Breast epithelium (tissue), 4 donors: Measurements from ENCODE around the gene CNTN6. TPM values are rescaled to one million over a fixed set of nuclear protein-coding genes. Genes with fewer than 3 reads are reported as not detected.

Experiments used
- DNase-seq, 2 donors: peaks; one replicate each; pipeline ENCODE4 v3.0.0-alpha.2; 2019; ENCODE audit warnings: low spot score in 2 of 2
- H3K27ac ChIP-seq, 2 donors: fragments of 200-600 bp; sonication (generic) in 1 of 2; one replicate each; pipeline ENCODE4 v1.5.1; 2016 to 2019; ENCODE audit warnings: mild to moderate bottlenecking in 1 of 2
- H3K27me3 ChIP-seq, 2 donors: fragments of 200-600 bp; sonication (generic) in 1 of 2; one replicate each; pipeline versions ENCODE4 v1.5.1 to v1.6.0; 2017 to 2019; ENCODE audit warnings: control low read depth in 1 of 2, mild to moderate bottlenecking in 1 of 2
- H3K36me3 ChIP-seq: fragments of 200-600 bp; one replicate; pipeline ENCODE4 v1.5.1; 2019
- H3K4me1 ChIP-seq, 2 donors: fragments of 200-600 bp; sonication (generic); one replicate each; pipeline ENCODE4 v1.5.1; 2016 to 2019; ENCODE audit warnings: control low read depth in 1 of 2
- H3K4me3 ChIP-seq, 3 donors: fragments of 200-600 bp; sonication (generic); 1 replicate in 2 of 3; 2 replicates in 1 of 3; pipeline ENCODE4 v1.5.1; 2016 to 2019; ENCODE audit warnings: mild to moderate bottlenecking in 3 of 3, moderate library complexity in 2 of 3
- H3K9me3 ChIP-seq, 2 donors: fragments of 200-600 bp; sonication (generic) in 1 of 2; one replicate each; pipeline ENCODE4 v1.5.1; 2016 to 2019; ENCODE audit warnings: control low read depth in 1 of 2
- POLR2A ChIP-seq: fragments of 450-650 bp; IDR thresholded peaks from one replicate; pipeline ENCODE4 v1.6.1; 2016; ENCODE audit warnings: antibody characterized with exemption, mild to moderate bottlenecking, moderate library complexity
- POLR2AphosphoS5 ChIP-seq, 3 donors: sonication (generic); formaldehyde crosslinking; IDR thresholded peaks; one replicate each; pipeline ENCODE4 v1.6.1; 2017; ENCODE audit warnings: antibody characterized with exemption in 3 of 3
- intact Hi-C: fragments of 100-400 bp; cut with DNase I; formaldehyde crosslinking; loops from one replicate; pipeline ENCODE4 v1.15.1; 2023; ENCODE audit warnings: low total_unique reads
- total RNA-seq, 3 donors: library from RNA; depleted of rRNA; stranded (reverse); fragments of >200 nt; gene quantifications; one replicate each; pipeline ENCODE4 v1.1.0, GENCODE V29; 2016
- TF ChIP-seq, protein P1 (sequence below), 3 donors: fragments of 450-650 bp; IDR thresholded peaks; one replicate each; pipeline ENCODE4 v1.5.1; 2016 to 2017; ENCODE audit warnings: antibody characterized with exemption in 3 of 3, mild to moderate bottlenecking in 3 of 3, moderate library complexity in 3 of 3

Gene CNTN6
- total RNA-seq, 3 donors from 2014 or later, result under 0.01 to 0.15 TPM; not detected in 1

DNA sequence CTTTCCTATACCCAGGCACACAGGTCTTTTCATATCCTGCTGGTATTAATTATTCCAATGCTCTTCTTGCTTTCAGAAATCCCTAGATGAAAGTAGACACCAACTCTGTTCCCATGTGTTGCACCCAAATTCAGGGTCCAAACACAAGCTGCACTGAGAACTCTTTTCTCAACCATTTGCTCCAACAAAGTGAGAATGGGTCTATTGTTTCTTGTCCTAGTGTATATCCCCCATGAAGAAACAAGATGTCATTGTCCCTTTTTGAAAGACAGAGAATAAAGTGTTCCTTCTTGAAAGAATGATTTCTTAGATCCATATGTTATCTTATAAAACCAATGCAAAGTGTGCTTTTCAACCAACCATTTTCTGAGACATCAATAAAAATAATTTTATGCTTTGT is 353.7 kb downstream of the CNTN6 start:
- H3K27ac ChIP-seq, result no peak overlapping the region
- TF ChIP-seq, protein P1, sequence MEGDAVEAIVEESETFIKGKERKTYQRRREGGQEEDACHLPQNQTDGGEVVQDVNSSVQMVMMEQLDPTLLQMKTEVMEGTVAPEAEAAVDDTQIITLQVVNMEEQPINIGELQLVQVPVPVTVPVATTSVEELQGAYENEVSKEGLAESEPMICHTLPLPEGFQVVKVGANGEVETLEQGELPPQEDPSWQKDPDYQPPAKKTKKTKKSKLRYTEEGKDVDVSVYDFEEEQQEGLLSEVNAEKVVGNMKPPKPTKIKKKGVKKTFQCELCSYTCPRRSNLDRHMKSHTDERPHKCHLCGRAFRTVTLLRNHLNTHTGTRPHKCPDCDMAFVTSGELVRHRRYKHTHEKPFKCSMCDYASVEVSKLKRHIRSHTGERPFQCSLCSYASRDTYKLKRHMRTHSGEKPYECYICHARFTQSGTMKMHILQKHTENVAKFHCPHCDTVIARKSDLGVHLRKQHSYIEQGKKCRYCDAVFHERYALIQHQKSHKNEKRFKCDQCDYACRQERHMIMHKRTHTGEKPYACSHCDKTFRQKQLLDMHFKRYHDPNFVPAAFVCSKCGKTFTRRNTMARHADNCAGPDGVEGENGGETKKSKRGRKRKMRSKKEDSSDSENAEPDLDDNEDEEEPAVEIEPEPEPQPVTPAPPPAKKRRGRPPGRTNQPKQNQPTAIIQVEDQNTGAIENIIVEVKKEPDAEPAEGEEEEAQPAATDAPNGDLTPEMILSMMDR (IDR thresholded peaks at IDR 0.05), result no peak
- TF ChIP-seq POLR2AphosphoS5 (IDR thresholded peaks at IDR 0.05) (no peak), POLR2A (no peak)
- no peak for DNase-seq
- no peaks in the 10 kb centered on the region for H3K36me3 ChIP-seq
- no peaks in the 10 kb centered on the region for H3K27me3 ChIP-seq
- intact Hi-C loops, result no loop called here
- no peaks in the 10 kb centered on the region for H3K9me3 ChIP-seq
- no peaks in the 10 kb centered on the region for H3K4me1 ChIP-seq
- H3K4me3 ChIP-seq, result no peak overlapping the region

DNA sequence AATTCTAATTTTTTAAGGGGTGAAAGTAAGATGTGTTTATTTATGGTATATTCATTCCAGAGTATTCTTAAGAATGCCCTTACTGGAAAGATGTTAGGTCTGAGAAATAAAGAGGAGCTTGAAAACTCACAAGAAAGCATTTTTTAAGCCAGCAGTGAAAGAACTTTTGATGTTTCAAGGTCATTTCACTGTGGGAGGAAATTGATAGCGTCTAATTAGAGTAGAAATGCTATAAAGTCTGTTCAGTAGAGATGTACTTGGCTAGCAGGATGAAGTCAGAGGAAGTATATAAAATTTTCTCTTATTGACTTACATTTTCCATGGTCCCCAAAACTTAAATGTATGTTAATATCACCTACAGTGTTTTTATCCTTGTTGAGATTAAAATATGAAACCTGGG is 354.6 kb downstream of the CNTN6 start:
- Histone ChIP-seq H3K9me3 (no peaks in the 10 kb centered on the region), H3K27ac (no peak overlapping the region), H3K4me1 (no peaks in the 10 kb centered on the region), H3K4me3 (no peak overlapping the region), H3K27me3 (no peaks in the 10 kb centered on the region), H3K36me3 (no peaks in the 10 kb centered on the region)
- DNase-seq, result no peak
- intact Hi-C loops, result no loop called here
- TF ChIP-seq, protein P1 (IDR thresholded peaks at IDR 0.05), result no peak

DNA sequence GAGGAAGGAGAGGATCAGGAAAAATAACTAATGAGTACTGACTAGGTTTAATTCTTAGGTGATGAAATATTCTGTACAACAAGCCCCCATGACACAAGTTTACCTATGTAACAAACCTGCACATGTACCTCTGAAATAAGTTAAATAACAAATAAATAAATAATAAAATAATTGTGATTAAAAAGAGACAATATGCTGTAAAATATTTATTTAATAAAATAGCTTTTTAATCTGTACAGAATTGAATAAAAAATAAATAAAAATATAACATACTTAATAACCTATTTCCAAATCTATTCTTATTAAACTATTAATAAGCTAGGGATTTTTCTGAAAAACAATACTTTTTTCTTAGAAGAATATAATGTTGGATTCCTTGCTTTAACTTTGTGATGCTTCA is 355.6 kb downstream of the CNTN6 start:
- DNase-seq, result no peak
- Histone ChIP-seq H3K4me3 (no peak overlapping the region), H3K27ac (no peak overlapping the region), H3K36me3 (no peaks in the 10 kb centered on the region), H3K9me3 (no peaks in the 10 kb centered on the region), H3K27me3 (no peaks in the 10 kb centered on the region), H3K4me1 (no peaks in the 10 kb centered on the region)
- intact Hi-C loops, result no loop called here
- TF ChIP-seq POLR2A (no peak), POLR2AphosphoS5 (IDR thresholded peaks at IDR 0.05) (no peak)
- TF ChIP-seq, protein P1 (IDR thresholded peaks at IDR 0.05), result no peak
